ENCODE measurements around the gene TAPBP.
"Not testable (repeated sequence)": the region's sequence is repeated elsewhere in the genome, so short reads cannot be mapped to it uniquely, and the experiment has no call there.

TAPBP gene

DNA sequence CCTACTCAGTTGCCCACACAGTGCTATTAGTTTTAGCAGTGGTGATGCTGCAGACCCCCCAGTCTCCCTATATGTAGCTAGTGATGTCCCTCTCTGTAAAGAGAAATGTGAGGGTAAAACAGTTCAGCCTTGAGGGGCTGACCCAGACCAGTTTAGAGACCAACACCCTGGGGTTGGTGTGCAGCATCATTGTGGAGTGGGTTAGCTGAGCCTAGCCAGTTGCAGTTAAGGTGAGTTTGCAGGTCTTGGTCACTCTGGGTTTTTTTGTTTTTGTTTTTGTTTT lies 37.4 kb downstream of the TAPBP start:
- DNase-seq (ENCODE audit: low read depth), result no peak

DNA sequence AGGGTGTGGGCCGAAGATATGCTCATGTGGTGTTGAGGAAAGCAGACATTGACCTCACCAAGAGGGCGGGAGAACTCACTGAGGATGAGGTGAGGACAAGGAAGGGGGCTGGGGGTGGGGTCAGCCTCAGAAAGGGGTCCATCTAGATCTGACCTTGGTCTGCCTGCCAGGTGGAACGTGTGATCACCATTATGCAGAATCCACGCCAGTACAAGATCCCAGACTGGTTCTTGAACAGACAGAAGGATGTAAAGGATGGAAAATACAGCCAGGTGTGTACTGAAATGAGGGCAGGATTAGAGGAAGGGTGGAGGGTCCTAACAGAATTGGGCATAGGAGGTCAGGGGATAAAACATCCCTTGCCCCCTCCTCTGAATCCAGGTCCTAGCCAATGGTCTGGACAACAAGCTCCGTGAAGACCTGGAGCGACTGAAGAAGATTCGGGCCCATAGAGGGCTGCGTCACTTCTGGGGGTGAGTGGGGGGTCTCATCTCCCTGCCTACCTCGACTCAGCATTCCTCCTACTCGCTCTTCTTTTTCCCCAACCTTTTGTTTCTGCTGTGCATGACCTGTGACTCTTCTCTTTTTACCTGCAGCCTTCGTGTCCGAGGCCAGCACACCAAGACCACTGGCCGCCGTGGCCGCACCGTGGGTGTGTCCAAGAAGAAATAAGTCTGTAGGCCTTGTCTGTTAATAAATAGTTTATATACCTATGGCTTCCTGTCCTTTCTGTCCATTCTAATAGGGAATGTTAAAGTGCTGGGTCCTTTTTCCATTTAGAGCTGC lies 37.9 kb downstream of the TAPBP start:
- DNase-seq (ENCODE audit: low read depth), result not testable (repeated sequence)

DNA sequence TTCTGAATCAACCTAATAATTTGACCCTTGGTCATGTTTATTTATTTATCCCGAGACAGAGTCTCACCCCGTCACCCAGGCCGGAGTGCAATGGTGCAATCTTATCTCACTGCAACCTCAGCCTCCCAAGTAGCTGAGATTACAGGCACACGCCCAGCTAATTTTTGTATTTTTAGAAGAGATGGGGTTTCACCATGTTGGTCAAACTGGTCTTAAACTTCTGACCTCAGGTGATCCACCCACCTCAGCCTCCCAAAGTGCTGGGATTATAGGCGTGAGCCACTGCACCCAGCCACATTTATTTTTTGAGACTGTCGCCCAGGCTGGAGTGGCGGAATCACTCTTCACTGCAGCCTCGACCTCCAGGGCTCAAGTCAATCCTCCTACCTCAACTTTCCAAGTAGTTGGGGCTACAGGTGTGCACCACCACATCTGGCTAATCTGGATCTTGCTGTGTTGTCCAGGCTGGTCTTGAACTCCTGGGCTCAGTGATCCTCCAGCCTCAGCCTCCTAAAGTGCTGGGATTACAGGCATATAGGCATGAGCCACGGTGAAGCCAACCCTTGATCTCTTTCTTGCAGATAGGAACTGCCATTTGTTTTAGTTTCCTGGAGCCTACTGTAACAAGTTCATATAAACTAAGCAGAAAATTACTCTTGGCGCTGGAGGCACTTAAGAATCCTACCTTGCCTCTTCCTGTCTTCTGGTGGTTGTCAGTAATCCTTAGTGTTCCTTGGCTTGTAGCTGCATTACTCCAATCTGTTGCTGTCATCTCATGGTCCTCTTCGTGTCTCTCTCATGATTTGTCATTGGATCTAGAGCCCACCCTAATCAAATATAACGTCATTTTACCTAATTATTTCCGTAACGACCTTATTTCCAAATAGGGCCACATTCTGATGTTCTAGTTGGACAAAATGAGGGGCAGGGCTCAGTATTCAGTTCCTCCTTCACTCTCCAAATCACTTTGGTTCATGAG lies 39.7 kb downstream of the TAPBP start:
- DNase-seq (ENCODE audit: low read depth), result no peak

DNA sequence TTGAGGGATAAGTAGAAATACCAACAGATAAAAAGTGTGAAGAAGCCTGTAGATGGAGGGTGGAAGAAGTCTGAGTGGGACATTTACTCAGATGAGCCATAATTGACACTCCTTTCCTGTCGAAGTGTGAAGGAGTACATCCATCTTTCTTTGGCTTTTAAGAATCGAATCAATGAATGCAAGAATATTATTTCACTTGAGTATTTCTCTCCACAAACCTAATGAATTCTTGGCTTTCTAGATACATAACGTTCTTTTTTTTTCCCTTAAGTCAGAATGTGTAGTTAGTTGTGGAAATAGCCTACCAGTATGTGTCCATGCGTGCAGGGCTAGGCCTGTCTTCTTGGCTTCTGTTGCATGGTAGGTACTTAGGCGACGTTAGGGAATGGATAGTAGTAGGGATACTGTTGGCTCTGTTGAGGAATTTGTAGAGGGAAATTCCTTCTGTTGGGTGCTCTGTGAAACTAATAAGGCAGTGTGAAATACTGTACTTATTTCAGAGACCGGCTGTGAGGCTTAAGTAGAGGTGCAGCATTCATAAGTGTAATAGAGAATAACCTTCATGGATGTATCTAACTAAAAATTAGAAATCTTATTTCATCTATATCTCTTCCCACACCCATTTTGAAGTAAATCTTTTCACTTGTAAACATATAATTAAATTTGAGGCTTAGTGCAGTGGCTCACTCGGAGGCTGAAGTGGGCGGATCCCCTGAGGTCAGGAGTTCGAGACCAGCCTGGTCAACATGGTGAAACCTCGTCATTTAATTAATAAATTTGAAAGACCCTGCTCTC lies 40.6 kb downstream of the TAPBP start:
- DNase-seq (ENCODE audit: low read depth), result no peak

DNA sequence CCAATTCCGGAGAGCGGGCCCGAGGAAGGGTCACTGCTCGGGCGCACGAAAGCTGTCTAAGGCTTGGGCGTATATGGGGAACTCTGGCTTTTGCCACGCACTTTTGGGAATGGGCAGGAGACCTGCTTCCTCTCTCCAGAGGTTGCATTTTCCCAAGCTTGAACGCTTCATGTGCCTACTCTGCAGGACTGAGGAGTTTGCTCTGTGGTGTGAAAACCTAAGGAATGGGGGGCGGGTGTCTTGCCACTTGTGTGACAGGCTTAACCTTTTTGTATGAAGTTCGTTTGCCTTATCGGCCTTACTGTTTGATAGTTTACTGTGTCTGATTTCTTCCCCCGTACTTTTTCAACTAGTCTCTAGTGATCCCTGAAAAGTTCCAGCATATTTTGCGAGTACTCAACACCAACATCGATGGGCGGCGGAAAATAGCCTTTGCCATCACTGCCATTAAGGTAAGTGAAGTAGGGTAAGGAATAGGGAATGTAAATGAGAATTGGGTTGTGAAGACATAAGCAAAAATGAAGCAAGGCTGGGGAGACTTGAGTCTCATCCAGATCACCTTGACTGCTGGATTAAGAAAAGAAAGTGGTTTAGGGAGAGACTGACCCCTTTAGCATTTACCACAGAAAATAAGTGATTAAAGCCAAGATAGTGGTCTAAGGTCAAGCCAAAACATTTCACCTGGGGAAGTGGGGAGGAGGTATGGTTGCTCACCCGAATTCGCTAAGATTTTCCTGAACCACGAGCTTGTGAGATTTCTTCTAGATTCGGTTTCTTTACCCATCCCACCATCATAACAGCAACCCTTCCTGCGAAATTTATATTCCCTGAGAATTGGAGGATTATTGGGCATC lies 41.4 kb downstream of the TAPBP start:
- no peak for DNase-seq (ENCODE audit: low read depth)

DNA sequence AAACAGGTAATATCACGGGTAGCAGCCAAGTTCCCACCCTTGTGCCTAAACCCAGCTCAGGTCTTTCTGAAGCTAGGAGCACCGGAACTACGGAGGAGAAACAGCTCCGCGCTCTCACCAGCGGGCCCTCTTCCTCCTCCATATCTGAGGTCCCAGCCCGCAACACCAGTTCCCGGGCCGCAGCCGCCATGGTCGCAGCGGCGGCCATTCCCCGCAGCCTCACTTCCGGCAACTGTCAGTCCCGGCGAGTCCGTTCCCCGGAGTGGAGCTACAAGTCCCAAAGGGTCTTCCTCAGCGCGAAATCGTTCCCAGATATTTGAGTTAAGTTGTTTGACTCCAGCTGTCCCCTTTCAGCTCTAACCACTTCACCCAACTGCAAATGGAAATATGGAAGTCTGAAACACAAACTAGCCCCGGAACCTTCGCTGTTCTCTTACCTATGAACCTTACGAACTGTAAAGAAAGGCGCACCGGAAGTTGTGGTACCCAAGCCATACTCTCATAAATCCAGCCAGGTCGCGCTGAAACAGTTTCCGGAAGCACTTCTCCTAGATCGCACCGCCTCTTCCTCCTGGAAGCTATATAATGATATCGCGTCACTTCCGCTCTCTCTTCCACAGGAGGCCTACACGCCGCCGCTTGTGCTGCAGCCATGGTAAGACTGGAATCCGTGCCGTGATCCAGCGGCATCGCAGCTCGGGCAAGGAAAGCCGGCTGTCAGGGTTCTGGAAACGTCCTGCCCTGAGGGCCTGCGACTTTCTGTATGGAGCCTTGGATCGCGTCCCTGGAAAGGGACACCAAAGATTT lies 42.2 kb downstream of the TAPBP start, which contains the start of the genes RPS18 and VPS52:
TSS of gene RPS18 (plus strand) at position 608 of the 807 bp plus-strand sequence. CDS start at position 653, 45 bp downstream.
TSS of gene VPS52 (minus strand) at position 409 of the 807 bp plus-strand sequence. CDS start at position 208, 201 bp downstream.
- DNase-seq (ENCODE audit: low read depth), result peak; percentile 81

DNA sequence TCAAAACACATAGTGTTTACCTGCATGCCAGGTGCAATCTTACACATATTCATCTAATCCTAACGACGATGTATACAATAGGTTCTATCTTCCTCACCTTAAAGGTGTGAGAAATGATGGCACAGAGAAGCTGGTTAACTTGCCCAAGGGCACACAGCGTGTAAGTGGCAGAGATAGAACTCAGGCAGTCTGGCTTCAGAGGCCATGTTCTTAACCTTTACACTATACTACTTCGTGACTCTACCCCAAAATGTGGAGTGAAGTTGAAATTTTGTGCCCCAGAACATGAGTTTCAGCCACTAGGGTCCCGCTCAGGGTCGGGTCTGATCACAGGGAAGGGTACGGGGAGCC lies 42.8 kb downstream of the TAPBP start:
- no peak for DNase-seq (ENCODE audit: low read depth)

DNA sequence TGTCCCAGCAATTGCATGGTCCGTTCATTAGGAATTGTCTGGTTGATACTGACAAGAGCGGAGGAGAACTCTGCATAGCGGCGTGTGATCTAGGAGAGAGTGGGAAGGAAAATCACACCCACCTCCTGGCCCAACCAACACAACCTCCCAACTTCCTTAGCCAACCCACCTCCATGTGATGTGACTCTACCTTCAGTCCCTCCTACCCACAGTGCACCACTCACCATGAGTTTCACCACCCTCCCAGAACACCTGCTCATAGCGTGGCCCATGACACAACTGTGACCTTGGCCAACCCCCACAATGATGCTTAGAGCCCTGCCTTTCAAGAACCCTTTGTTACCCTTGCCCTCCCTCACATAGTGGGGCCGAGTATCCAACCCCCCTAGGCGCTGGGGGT lies 49.9 kb downstream of the TAPBP start:
- no peak for DNase-seq (ENCODE audit: low read depth)

DNA sequence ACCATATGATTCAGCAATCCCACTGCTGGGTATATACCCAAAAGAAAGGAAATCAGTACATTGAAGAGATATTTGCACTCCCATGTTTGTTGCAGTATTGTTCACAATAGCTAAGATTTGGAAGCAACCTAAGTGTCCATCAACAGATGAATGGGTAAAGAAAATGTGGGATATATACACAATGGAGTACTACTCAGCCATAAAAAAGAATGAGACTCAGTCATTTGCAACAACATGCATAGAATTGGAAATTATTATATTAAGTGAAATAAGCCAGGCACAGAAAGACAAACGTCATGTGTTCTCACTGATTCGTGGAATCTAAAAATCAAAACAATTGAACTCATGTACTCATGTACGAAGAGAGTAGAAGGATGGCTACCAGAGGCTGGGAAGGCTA lies 51.4 kb downstream of the TAPBP start:
- not testable (repeated sequence) for DNase-seq (ENCODE audit: low read depth)

DNA sequence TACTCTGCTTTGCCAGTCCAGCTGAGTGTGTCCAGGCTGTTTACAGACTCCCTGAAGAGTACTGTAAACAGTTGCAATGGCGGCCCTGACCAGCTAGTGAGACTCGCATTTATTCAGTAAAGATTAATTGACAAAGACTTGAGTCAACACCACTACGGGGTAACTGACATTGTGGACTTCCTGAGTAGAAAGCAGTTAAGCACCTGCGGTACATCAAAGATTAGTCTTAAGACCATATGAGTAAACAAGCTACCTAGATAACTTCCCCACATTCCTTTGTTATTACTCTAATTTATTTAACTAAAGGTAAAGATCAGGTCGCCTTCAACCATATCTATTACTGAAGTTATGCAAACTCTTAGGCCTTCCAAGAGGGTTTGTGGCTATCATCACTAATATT lies 54.8 kb downstream of the TAPBP start:
- no peak for DNase-seq (ENCODE audit: low read depth)

DNA sequence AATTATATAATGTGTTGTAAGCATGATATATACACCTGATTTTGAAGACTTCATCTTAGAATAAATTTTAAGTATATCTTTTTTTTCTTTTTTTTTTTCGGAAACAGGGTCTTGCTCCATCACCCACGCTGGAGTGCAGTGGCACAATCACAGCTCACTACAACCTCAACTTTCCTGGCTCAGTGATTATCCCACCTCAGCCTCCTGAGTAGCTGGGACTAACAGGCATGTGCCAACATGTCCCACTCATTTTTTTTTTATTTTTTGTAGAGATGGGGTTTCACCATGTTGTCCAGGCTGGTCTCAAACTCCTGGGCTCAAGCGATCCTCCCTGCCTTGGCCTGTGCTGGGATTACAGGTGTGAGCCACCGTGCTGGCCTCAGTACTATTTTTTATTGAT lies 59.3 kb downstream of the TAPBP start:
- no peak for DNase-seq (ENCODE audit: low read depth)

DNA sequence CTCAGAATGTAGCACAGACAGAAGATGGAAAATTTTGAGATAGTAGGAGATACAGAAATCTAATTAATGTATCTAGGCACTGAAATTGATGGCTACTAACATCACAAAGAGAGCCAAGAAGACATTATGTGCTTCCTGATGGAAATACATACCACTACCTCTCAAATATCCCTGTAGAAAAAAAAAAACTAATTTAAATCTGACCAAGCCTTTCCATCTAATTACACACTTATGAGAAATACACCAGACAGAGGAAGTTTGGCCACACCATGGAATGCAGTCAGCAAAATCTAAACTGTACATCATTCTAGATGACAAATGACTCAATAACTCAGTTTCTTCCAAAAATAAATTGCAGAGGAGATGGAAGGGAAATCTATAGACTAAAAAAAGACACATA lies 61.1 kb downstream of the TAPBP start:
- DNase-seq (ENCODE audit: low read depth), result no peak

DNA sequence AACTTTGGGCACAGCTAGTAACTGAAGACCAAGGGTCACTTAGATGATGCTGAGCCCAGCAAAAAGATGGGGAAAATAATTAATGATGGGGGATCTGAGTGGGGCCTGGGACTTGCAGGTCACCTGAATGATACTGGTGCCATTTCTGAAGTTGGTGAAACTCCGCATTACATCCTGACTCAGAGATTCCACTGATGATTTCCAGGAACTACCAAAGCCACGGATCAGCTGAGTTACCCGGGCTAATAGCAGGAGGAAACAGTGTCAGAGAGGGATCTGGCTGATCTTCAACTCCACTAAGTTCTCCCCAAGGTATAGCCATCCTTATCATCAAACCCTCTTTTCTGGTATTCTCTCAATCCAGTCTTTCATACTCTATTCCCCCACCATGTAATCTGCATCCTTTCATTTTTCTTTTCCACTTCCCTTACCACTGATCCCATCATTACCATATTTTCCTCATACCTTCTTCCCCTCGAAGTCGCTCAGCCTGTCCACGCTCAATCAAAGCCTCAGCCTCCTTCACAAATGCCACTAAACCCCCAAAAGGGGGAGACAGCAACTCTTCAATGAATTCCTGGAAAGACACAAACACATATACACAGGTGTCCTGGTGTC lies 62.4 kb downstream of the TAPBP start:
- no peak for DNase-seq (ENCODE audit: low read depth)

DNA sequence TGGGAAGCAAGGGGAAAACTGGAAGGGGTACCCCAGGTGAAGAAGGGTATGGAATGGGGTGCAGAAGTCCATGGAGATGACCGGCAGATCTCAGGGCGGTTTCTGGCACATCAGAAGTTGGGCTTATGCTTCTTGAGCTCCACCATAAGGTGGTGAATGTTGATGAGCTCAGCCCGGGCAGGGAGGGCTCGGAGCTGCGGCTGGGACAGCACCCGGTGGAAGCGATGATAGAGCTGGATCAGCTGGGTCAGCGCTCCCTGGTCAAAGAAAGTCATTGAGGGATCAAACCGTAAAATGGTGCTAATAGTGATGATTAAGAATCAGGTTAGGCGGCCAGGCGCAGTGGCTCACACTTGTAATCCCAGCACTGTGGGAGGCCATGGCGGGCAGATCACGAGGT lies 63.1 kb downstream of the TAPBP start:
- no peak for DNase-seq (ENCODE audit: low read depth)

DNA sequence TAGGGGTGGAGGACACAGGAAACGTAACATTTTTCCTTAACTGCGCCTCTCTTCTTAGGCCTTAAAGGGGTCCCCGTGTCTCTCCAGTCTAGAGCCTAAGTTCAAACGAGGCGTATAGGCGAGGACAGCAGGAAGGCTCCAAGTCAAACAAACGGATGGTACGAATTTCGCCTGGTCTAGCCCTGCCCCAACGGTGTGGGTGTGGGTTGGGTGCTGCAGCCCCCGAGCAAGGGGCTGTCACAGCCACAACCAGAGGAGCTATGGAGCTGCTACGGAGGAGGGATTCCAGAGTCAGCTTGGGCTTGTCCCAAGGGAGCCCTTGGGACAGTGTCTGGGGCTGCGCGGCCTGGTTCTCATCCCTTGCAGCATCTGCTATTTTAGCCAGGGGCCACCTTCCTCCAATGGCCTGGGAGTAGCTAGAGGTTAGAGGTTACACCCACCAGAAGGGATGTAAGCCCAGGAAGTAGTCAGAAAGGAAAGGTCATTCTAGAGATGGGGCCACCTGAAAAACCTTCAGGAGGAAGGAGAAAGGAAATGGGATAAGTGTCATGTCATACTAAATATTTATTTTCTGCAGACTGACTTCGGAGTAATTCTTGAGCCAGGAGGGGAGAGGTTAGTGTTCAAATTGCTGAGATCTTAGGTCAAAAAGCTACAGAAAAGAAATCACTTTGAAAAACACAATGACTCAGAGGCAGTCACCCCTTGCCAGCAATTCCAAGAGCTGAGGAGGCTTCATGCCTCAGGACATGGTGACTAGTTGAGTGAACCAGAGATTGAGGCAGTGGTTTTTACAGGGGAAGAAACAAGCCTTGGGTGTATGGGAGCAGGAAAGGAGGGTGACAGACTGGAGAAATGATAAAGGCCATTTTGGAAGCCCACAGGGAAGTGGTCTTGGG lies 63.9 kb downstream of the TAPBP start:
- no peak for DNase-seq (ENCODE audit: low read depth)

Measured in activated T-cell treated with anti-CD3 and anti-CD28 coated beads for 48 hours (primary cell).